Neural crest cell (in vitro differentiated cells): ENCODE results near the gene KIAA1328. TPM values are rescaled to one million over a fixed set of nuclear protein-coding genes. Genes with fewer than 3 reads are reported as not detected.

Experiments used
- DNase-seq: peaks from one replicate; pipeline ENCODE4 v3.0.0; 2021; ENCODE audit warnings: low read depth, mixed read lengths, low spot score
- H3K27ac Mint-ChIP-seq: one replicate; pipeline ENCODE4 v1.8.0; 2021; ENCODE audit warnings: mild to moderate bottlenecking, mixed read lengths; ENCODE audit not compliant: unreplicated experiment
- H3K27me3 Mint-ChIP-seq: 2 replicates; pipeline ENCODE4 v1.8.0; 2021; ENCODE audit warnings: low read depth, mild to moderate bottlenecking, mixed read lengths
- H3K36me3 Mint-ChIP-seq: 2 replicates; pipeline ENCODE4 v1.8.0; 2021; ENCODE audit warnings: low read depth, mild to moderate bottlenecking, mixed read lengths
- H3K4me1 Mint-ChIP-seq: 2 replicates; pipeline ENCODE4 v1.8.0; 2021; ENCODE audit warnings: mixed read lengths
- H3K4me3 Mint-ChIP-seq: one replicate; pipeline ENCODE4 v1.8.0; 2021; ENCODE audit warnings: mild to moderate bottlenecking, mixed read lengths
- H3K9me3 Mint-ChIP-seq: 2 replicates; pipeline ENCODE4 v1.8.0; 2021; ENCODE audit warnings: mixed read lengths
- CTCF ChIP-seq: fragments of 200-600 bp; sonication (generic); conservative IDR thresholded peaks from 2 replicates; pipeline ENCODE4 v1.5.0; 2021; ENCODE audit warnings: antibody characterized with exemption, mild to moderate bottlenecking
- total RNA-seq: library from RNA; stranded (reverse); gene quantifications from 2 replicates; pipeline ENCODE4 v1.2.1, GENCODE V29; 2021

KIAA1328 gene
- total RNA-seq, 1 donor from 2014 or later: 12.3 TPM

GRCh38 chr18:37135177-37135576 lies 306.2 kb downstream of the KIAA1328 start:
- H3K27me3 Mint-ChIP-seq: no peaks in the 10 kb centered on the region
- DNase-seq: no peak
- H3K9me3 Mint-ChIP-seq: peaks cover 11% of the 10 kb centered on the region
- TF ChIP-seq CTCF: no peak
- no peak overlapping the region for H3K27ac Mint-ChIP-seq
- peaks cover 5% of the 10 kb centered on the region for H3K4me1 Mint-ChIP-seq
- H3K36me3 Mint-ChIP-seq: peaks cover 3% of the 10 kb centered on the region
- no peak overlapping the region for H3K4me3 Mint-ChIP-seq

- H3K4me1 Mint-ChIP-seq: peaks cover 5% of the 10 kb centered on the region
- TF ChIP-seq CTCF: no peak
- H3K4me3 Mint-ChIP-seq: no peak overlapping the region
- DNase-seq: no peak
- H3K27me3 Mint-ChIP-seq: no peaks in the 10 kb centered on the region
- peaks cover 3% of the 10 kb centered on the region for H3K36me3 Mint-ChIP-seq
- peaks cover 11% of the 10 kb centered on the region for H3K9me3 Mint-ChIP-seq
- no peak overlapping the region for H3K27ac Mint-ChIP-seq
These were observed 309.5 kb downstream of the KIAA1328 start for GRCh38 chr18:37138456-37138855.

- no peak for TF ChIP-seq CTCF
- peaks cover 3% of the 10 kb centered on the region for H3K36me3 Mint-ChIP-seq
- H3K27me3 Mint-ChIP-seq: no peaks in the 10 kb centered on the region
- peaks cover 11% of the 10 kb centered on the region for H3K9me3 Mint-ChIP-seq
- DNase-seq: no peak
- H3K4me3 Mint-ChIP-seq: no peak overlapping the region
- peaks cover 5% of the 10 kb centered on the region for H3K4me1 Mint-ChIP-seq
- H3K27ac Mint-ChIP-seq: no peak overlapping the region
These were observed 310.9 kb downstream of the KIAA1328 start for GRCh38 chr18:37139876-37140275.

GRCh38 chr18:37144921-37145320 lies 316.0 kb downstream of the KIAA1328 start:
- Mint-ChIP-seq H3K27ac (no peak overlapping the region), H3K4me3 (no peak overlapping the region), H3K27me3 (no peaks in the 10 kb centered on the region), H3K36me3 (no peaks in the 10 kb centered on the region), H3K4me1 (peaks cover under 1% of the 10 kb centered on the region), H3K9me3 (peaks cover 6% of the 10 kb centered on the region)
- no peak for DNase-seq
- no peak for TF ChIP-seq CTCF

GRCh38 chr18:37156330-37156942 lies 327.5 kb downstream of the KIAA1328 start:
- no peaks in the 10 kb centered on the region for H3K36me3 Mint-ChIP-seq
- no peaks in the 10 kb centered on the region for H3K27me3 Mint-ChIP-seq

More at GRCh38 chr18:37156330-37156942, 327.5 kb downstream of the KIAA1328 start:
- no peak for TF ChIP-seq CTCF
- no peaks in the 10 kb centered on the region for H3K4me1 Mint-ChIP-seq
- peaks cover 3% of the 10 kb centered on the region for H3K9me3 Mint-ChIP-seq
- no peak overlapping the region for H3K4me3 Mint-ChIP-seq
- DNase-seq: no peak
- H3K27ac Mint-ChIP-seq: no peak overlapping the region
